ENCODE measurements around the gene OR7G3. TPM values are rescaled to one million over a fixed set of nuclear protein-coding genes. Genes with fewer than 3 reads are reported as not detected.
A peak's percentile ranks its signal among the peaks of the same experiment; 100 is the strongest.

The OR7G3 gene
- total RNA-seq: not detected
- long read RNA-seq: 0 reads

- intact Hi-C loops (cut with DNase I): no loop called here
These were observed at the start of gene OR7G3 for GRCh38 chr19:9126900-9127405. Gene OR7G3, minus strand, starts transcription at chr19:9126950. Its CDS starts 0 bp downstream, at chr19:9126950.

GRCh38 chr19:9175326-9175725, 48.6 kb upstream of the OR7G3 start:
- intact Hi-C loops (cut with DNase I): no loop called here
- DNase-seq (no peak), ATAC-seq (ENCODE audit: poor library complexity) (no peak)

More at GRCh38 chr19:9126900-9127405, at the start of gene OR7G3:
- ATAC-seq (ENCODE audit: poor library complexity) (no peak), DNase-seq (no peak)

- intact Hi-C loops (cut with DNase I): no loop called here
- ATAC-seq (ENCODE audit: poor library complexity) (no peak), DNase-seq (no peak)
These were observed 44.7 kb upstream of the OR7G3 start for GRCh38 chr19:9171393-9171991.

GRCh38 chr19:9166846-9167245, 40.1 kb upstream of the OR7G3 start:
- no peak for ATAC-seq (ENCODE audit: poor library complexity)
- no peak for DNase-seq
- intact Hi-C loops (cut with DNase I): no loop called here

- DNase-seq (no peak), ATAC-seq (ENCODE audit: poor library complexity) (no peak)
- intact Hi-C loops (cut with DNase I): no loop called here
These were observed 38.5 kb upstream of the OR7G3 start for GRCh38 chr19:9165261-9165660.

- intact Hi-C loops (cut with DNase I): no loop called here
- DNase-seq: no peak
- no peak for ATAC-seq (ENCODE audit: poor library complexity)
These were observed 34.7 kb upstream of the OR7G3 start for GRCh38 chr19:9161427-9161826.

- intact Hi-C loops (cut with DNase I): no loop called here
- ATAC-seq (ENCODE audit: poor library complexity): no peak
- no peak for DNase-seq
These were observed 33.1 kb upstream of the OR7G3 start for GRCh38 chr19:9159891-9160290.

- ATAC-seq (ENCODE audit: poor library complexity) (no peak), DNase-seq (no peak)
- intact Hi-C loops (cut with DNase I): no loop called here
These were observed 29.6 kb upstream of the OR7G3 start for GRCh38 chr19:9156304-9156703.

- intact Hi-C loops (cut with DNase I): no loop called here
- ATAC-seq (ENCODE audit: poor library complexity) (no peak), DNase-seq (no peak)
These were observed 28.8 kb upstream of the OR7G3 start for GRCh38 chr19:9155591-9155990.

- intact Hi-C loops (cut with DNase I): no loop called here
- ATAC-seq (ENCODE audit: poor library complexity) (no peak), DNase-seq (no peak)
These were observed 24.6 kb upstream of the OR7G3 start for GRCh38 chr19:9151367-9151766.

- DNase-seq (no peak), ATAC-seq (ENCODE audit: poor library complexity) (no peak)
- intact Hi-C loops (cut with DNase I): no loop called here
These were observed 23.9 kb upstream of the OR7G3 start for GRCh38 chr19:9150650-9151049.

GRCh38 chr19:9149997-9150396, 23.2 kb upstream of the OR7G3 start:
- DNase-seq: no peak
- ATAC-seq (ENCODE audit: poor library complexity): no peak
- intact Hi-C loops (cut with DNase I): no loop called here

- intact Hi-C loops (cut with DNase I): no loop called here
- ATAC-seq (ENCODE audit: poor library complexity): no peak
- DNase-seq: no peak
These were observed 21.9 kb upstream of the OR7G3 start for GRCh38 chr19:9148697-9149096.

GRCh38 chr19:9146882-9147281, 20.1 kb upstream of the OR7G3 start:
- peak; percentile 64 for ATAC-seq (ENCODE audit: poor library complexity)
- no peak for DNase-seq
- intact Hi-C loops (cut with DNase I): no loop called here

GRCh38 chr19:9144920-9145319, 18.2 kb upstream of the OR7G3 start:
- intact Hi-C loops (cut with DNase I): loop anchor here (5.0 kb wide), 1 partner anchor 652 kb away; no protein-coding TSS in a partner anchor
- ATAC-seq (ENCODE audit: poor library complexity) (no peak), DNase-seq (no peak)

GRCh38 chr19:9140159-9140874, 13.6 kb upstream of the OR7G3 start, which contains the start of gene ZNF317:
Gene ZNF317, plus strand, starts transcription at chr19:9140397. Its CDS starts 15,620 bp downstream, at chr19:9156017.
- DNase-seq (peak; percentile 96), ATAC-seq (ENCODE audit: poor library complexity) (peak; percentile 99)
- intact Hi-C loops (cut with DNase I): loop anchor here (5.0 kb wide), 1 partner anchor 657 kb away; no protein-coding TSS in a partner anchor

- intact Hi-C loops (cut with DNase I): loop anchor here (5.0 kb wide), 1 partner anchor 658 kb away; no protein-coding TSS in a partner anchor
- ATAC-seq (ENCODE audit: poor library complexity) (peak; percentile 10), DNase-seq (no peak)
These were observed 12.9 kb upstream of the OR7G3 start for GRCh38 chr19:9139609-9140158.

- ATAC-seq (ENCODE audit: poor library complexity) (no peak), DNase-seq (no peak)
- intact Hi-C loops (cut with DNase I): no loop called here
These were observed 5.7 kb upstream of the OR7G3 start for GRCh38 chr19:9132422-9132821.

- ATAC-seq (ENCODE audit: poor library complexity) (no peak), DNase-seq (no peak)
- intact Hi-C loops (cut with DNase I): no loop called here
These were observed 4.2 kb upstream of the OR7G3 start for GRCh38 chr19:9130965-9131364.

- intact Hi-C loops (cut with DNase I): no loop called here
- ATAC-seq (ENCODE audit: poor library complexity): no peak
- no peak for DNase-seq
These were observed 1.4 kb upstream of the OR7G3 start for GRCh38 chr19:9128171-9128570.

All from Right ventricle myocardium superior (tissue), 1 donor.